Measurements from ENCODE around the gene FBXW4. TPM values are rescaled to one million over a fixed set of nuclear protein-coding genes. Genes with fewer than 3 reads are reported as not detected.

The FBXW4 gene
- total RNA-seq: 13.1 and 13.5 TPM in 2 replicates

GRCh38 chr10:101694674-101695403 is at the start of gene FBXW4:
Gene FBXW4 (minus strand): TSS chr10:101695170. CDS start chr10:101695105, 65 bp downstream.

GRCh38 chr10:101587725-101588653 is 107.0 kb downstream of the FBXW4 start, which contains the start of the genes DPCD and POLL:
Gene DPCD (plus strand): TSS chr10:101588321. CDS start chr10:101588337, 16 bp downstream.
Gene POLL (minus strand): TSS chr10:101588257. CDS start chr10:101587360, 897 bp downstream.

Other genes with a start within 250 kb of the FBXW4 start
- 20.2 and 37.8 TPM in 2 replicates for gene POLL, start 106.9 kb downstream of the FBXW4 start, total RNA-seq
- gene DPCD, start 106.8 kb downstream of the FBXW4 start, total RNA-seq: 46.2 and 66.8 TPM in 2 replicates
- not detected in 2 replicates for gene FGF8, start 80.9 kb upstream of the FBXW4 start, total RNA-seq
- gene NPM3, start 88.3 kb upstream of the FBXW4 start, total RNA-seq: 163 and 182 TPM in 2 replicates
- 55.8 and 57.7 TPM in 2 replicates for gene OGA, start 123.3 kb upstream of the FBXW4 start, total RNA-seq
- 0.42 TPM in 1 of 2 replicates, not detected in the other for gene KCNIP2, start 148.6 kb upstream of the FBXW4 start, total RNA-seq

Data from airway epithelial cell (primary cell).